HCT116 (cell line): ENCODE measurements around the gene TCEA3. TPM values are rescaled to one million over a fixed set of nuclear protein-coding genes. Genes with fewer than 3 reads are reported as not detected.

Source experiments
- ATAC-seq: fragments of 200-7000 bp; cut with Tn5 transposase; 2 replicates; pipeline ENCODE4 v1.9.1; 2020; ENCODE audit warnings: mild to moderate bottlenecking, moderate library complexity
- BruUV-seq: library from RNA; stranded (reverse); fragments of 400-500 nt; replicated peaks from 2 replicates; lab custom pipeline; 2021; lab: Mats Ljungman, UMichigan
- CTCF ChIA-PET: fragments of 300-600 bp; sonication (Branson Sonifier 250); formaldehyde crosslinking; loops from one replicate; lab custom pipeline; 2021; ENCODE audit warnings: antibody characterized with exemption; lab: Charles Lee
- POLR2A ChIA-PET: fragments of 300-600, 350-600 bp; sonication (Branson Sonifier 250); formaldehyde crosslinking; loops from one replicate; lab custom pipeline; 2021; ENCODE audit warnings: antibody characterized with exemption; lab: Charles Lee
- RAD21 ChIA-PET, 2 experiments: fragments of 300-600 bp; sonication (Branson Sonifier 250); formaldehyde crosslinking; loops; one replicate each; lab custom pipeline; 2023; ENCODE audit warnings: low total read pairs in 2 of 2; ENCODE audit not compliant: uncharacterized antibody in 2 of 2, unreplicated experiment in 2 of 2, low non-redundant PET in 1 of 2; lab: Charles Lee
- DNase-seq: peaks from one replicate; pipeline ENCODE4 v3.0.0-alpha.2; 2010; ENCODE audit warnings: low read depth, low spot score
- H2AFZ ChIP-seq: fragments of 200-600 bp; shearing (Covaris generic), sonication (generic); 2 replicates; pipeline ENCODE4 v1.6.1; 2017; ENCODE audit warnings: low read depth, mixed run types, mixed read lengths, antibody characterized with exemption, low read length; ENCODE audit not compliant: poor library complexity, severe bottlenecking
- H3K27ac ChIP-seq: 2 replicates; pipeline ENCODE4 v1.5.1; 2012; ENCODE audit warnings: low read depth, low read length
- H3K27me3 ChIP-seq: fragments of 200-600 bp; sonication (generic); 2 replicates; pipeline ENCODE4 v1.6.1; 2016; ENCODE audit warnings: mixed run types, low read length, mixed read lengths; ENCODE audit not compliant: insufficient read depth
- H3K36me3 ChIP-seq, 2 experiments: fragments of 200-500 bp in 1 of 2; fragments of 200-600 bp in 1 of 2; sonication (Bioruptor generic) in 1 of 2; sonication (generic) in 1 of 2; 2 replicates each; pipeline versions ENCODE4 v1.5.1 to v1.6.1; 2014 to 2016; ENCODE audit warnings: low read length in 2 of 2, inconsistent platforms in 1 of 2, mixed read lengths in 1 of 2, mixed run types in 1 of 2; ENCODE audit not compliant: insufficient read depth in 2 of 2, control insufficient read depth in 1 of 2
- H3K4me1 ChIP-seq, 2 experiments: fragments of 200-600 bp in 1 of 2; sonication (generic) in 1 of 2; 2 replicates each; pipeline versions ENCODE4 v1.5.1 to v1.6.1; 2012 to 2017; ENCODE audit warnings: low read length in 2 of 2, inconsistent platforms in 1 of 2, mild to moderate bottlenecking in 1 of 2, mixed read lengths in 1 of 2, mixed run types in 1 of 2, moderate library complexity in 1 of 2; ENCODE audit not compliant: insufficient read depth in 2 of 2, control insufficient read depth in 1 of 2
- H3K4me2 ChIP-seq: fragments of 200-600 bp; sonication (generic); 2 replicates; pipeline ENCODE4 v1.6.1; 2017; ENCODE audit warnings: mixed run types, low read length, mixed read lengths
- H3K4me3 ChIP-seq, 2 experiments: fragments of 200-600 bp in 1 of 2; sonication (generic) in 1 of 2; replicated peaks in 1 of 2; 2 replicates each; pipeline ENCODE4 v1.5.1; 2011 to 2016; ENCODE audit warnings: low read length in 2 of 2, control low read depth in 1 of 2, low read depth in 1 of 2, mild to moderate bottlenecking in 1 of 2, mixed read lengths in 1 of 2, mixed run types in 1 of 2
- H3K79me2 ChIP-seq: fragments of 200-600 bp; sonication (generic); 2 replicates; pipeline ENCODE4 v1.6.1; 2017; ENCODE audit warnings: mild to moderate bottlenecking, mixed run types, low read length, moderate library complexity, mixed read lengths; ENCODE audit not compliant: insufficient read depth
- H3K9ac ChIP-seq: fragments of 200-600 bp; sonication (generic); 2 replicates; pipeline ENCODE4 v1.6.1; 2016; ENCODE audit warnings: low read length, mixed read lengths
- H3K9me2 ChIP-seq: fragments of 200-600 bp; sonication (generic), shearing (Covaris generic); 2 replicates; pipeline ENCODE4 v1.6.1; 2017; ENCODE audit warnings: mixed run types, mild to moderate bottlenecking, moderate library complexity; ENCODE audit not compliant: insufficient read depth
- H3K9me3 ChIP-seq, 2 experiments: fragments of 200-500 bp in 1 of 2; fragments of 200-600 bp in 1 of 2; sonication (Bioruptor generic) in 1 of 2; sonication (generic) in 1 of 2; 2 replicates each; pipeline ENCODE4 v1.6.1; 2014 to 2017; ENCODE audit warnings: low read length in 2 of 2, mixed read lengths in 2 of 2, inconsistent platforms in 1 of 2, low read depth in 1 of 2, mild to moderate bottlenecking in 1 of 2, mixed run types in 1 of 2, moderate library complexity in 1 of 2; ENCODE audit not compliant: control insufficient read depth in 1 of 2, insufficient read depth in 1 of 2
- H4K20me1 ChIP-seq: fragments of 200-600 bp; sonication (generic), shearing (Covaris generic); 2 replicates; pipeline ENCODE4 v1.6.1; 2017; ENCODE audit warnings: mixed run types, mild to moderate bottlenecking, moderate library complexity; ENCODE audit not compliant: insufficient read depth
- ATF3 ChIP-seq: IDR thresholded peaks from 2 replicates; pipeline ENCODE4 v1.6.1; 2012
- CBX3 ChIP-seq: IDR thresholded peaks from 2 replicates; pipeline ENCODE4 v1.6.1; 2012; ENCODE audit warnings: low read depth
- CEBPB ChIP-seq: IDR thresholded peaks from 2 replicates; pipeline ENCODE4 v1.6.1; 2012; ENCODE audit warnings: low read depth
- EGR1 ChIP-seq: IDR thresholded peaks from 2 replicates; pipeline ENCODE4 v1.6.1; 2012; ENCODE audit warnings: low read depth
- ELF1 ChIP-seq: IDR thresholded peaks from 2 replicates; pipeline ENCODE4 v1.6.1; 2012; ENCODE audit warnings: low read depth, borderline replicate concordance
- EZH2 ChIP-seq: fragments of 200-600 bp; sonication (generic); IDR thresholded peaks from 2 replicates; pipeline ENCODE4 v1.6.1; 2017; ENCODE audit warnings: antibody characterized with exemption, mixed run types
- JUND ChIP-seq: IDR thresholded peaks from 2 replicates; pipeline ENCODE4 v1.6.1; 2012
- POLR2A ChIP-seq: IDR thresholded peaks from 2 replicates; pipeline ENCODE4 v1.7.0; 2011; ENCODE audit warnings: borderline replicate concordance; ENCODE audit not compliant: insufficient read depth, insufficient read length; ENCODE audit errors: extremely low read depth
- POLR2AphosphoS5 ChIP-seq: IDR thresholded peaks from 2 replicates; pipeline ENCODE4 v1.6.1; 2011; ENCODE audit warnings: mild to moderate bottlenecking, low read depth, low read length, moderate library complexity
- RAD21 ChIP-seq: IDR thresholded peaks from 2 replicates; pipeline ENCODE4 v1.6.1; 2012; ENCODE audit warnings: low read depth, mild to moderate bottlenecking
- REST ChIP-seq: IDR thresholded peaks from 2 replicates; pipeline ENCODE4 v1.6.1; 2012; ENCODE audit warnings: low read depth
- SIN3A ChIP-seq: IDR thresholded peaks from 2 replicates; pipeline ENCODE4 v1.6.1; 2012; ENCODE audit warnings: low read depth
- YY1 ChIP-seq: IDR thresholded peaks from 2 replicates; pipeline ENCODE4 v1.6.1; 2011; ENCODE audit warnings: low read length, low read depth, moderate library complexity, mild to moderate bottlenecking; ENCODE audit not compliant: insufficient replicate concordance; ENCODE audit errors: extremely low read depth
- ZBTB33 ChIP-seq: IDR thresholded peaks from 2 replicates; pipeline ENCODE4 v1.6.1; 2011; ENCODE audit warnings: mild to moderate bottlenecking, low read length, moderate library complexity; ENCODE audit not compliant: insufficient replicate concordance; ENCODE audit errors: extremely low read depth
- ZFX ChIP-seq: fragments of 450-650 bp; IDR thresholded peaks from 2 replicates; pipeline ENCODE4 v1.6.1; 2017
- intact Hi-C: fragments of 100-400 bp; cut with micrococcal nuclease; formaldehyde crosslinking; loops from 2 replicates; pipeline ENCODE4 v1.10.0; 2022
- total RNA-seq: library from RNA; stranded (reverse); gene quantifications from one replicate; pipeline ENCODE4 v1.2.1, GENCODE V29; 2021; ENCODE audit not compliant: unreplicated experiment

The TCEA3 gene
- total RNA-seq, 1 experiment from 2014 or later, result 3.7 TPM

- Histone ChIP-seq H3K27me3 (no peaks in the 10 kb centered on the region), H3K27ac (no peak overlapping the region), H3K4me3 (no peak overlapping the region), H3K4me1 (peaks cover 7 to 20% of the 10 kb centered on the region in 2 experiments), H3K79me2 (no peaks in the 10 kb centered on the region), H2AFZ (no peak overlapping the region), H3K9me3 (no peaks in the 10 kb centered on the region), H3K4me2 (no peak overlapping the region), H4K20me1 (no peaks in the 10 kb centered on the region), H3K36me3 (no peaks in the 10 kb centered on the region), H3K9me2 (no peaks in the 10 kb centered on the region), H3K9ac (no peak overlapping the region)
- CTCF ChIA-PET, result no interaction called here
- ATAC-seq (no peak), DNase-seq (no peak)
- TF ChIP-seq EZH2 (no peak), POLR2A (no peak), ZFX (no peak), ELF1 (no peak), CBX3 (no peak), YY1 (no peak), CEBPB (no peak), EGR1 (no peak), SIN3A (no peak)
- POLR2A ChIA-PET, result no interaction called here
- no TSS peak for BruUV-seq
- intact Hi-C loops, result loop anchor here (10.0 kb wide), 1 partner anchor 434 kb away; the partner anchor contains the start of gene LACTBL1
- RAD21 ChIA-PET, result no interaction called here
Observed at GRCh38 chr1:23408797-23409290, 15.7 kb downstream of the TCEA3 start.

- H2AFZ ChIP-seq, result no peak overlapping the region
- H3K36me3 ChIP-seq, result no peaks in the 10 kb centered on the region
- ChIA-PET RAD21 (no interaction called here), POLR2A (no interaction called here), CTCF (no interaction called here)
- H3K4me3 ChIP-seq, result no peak overlapping the region
- no peak overlapping the region for H3K27ac ChIP-seq
- H3K4me2 ChIP-seq, result no peak overlapping the region
- no peaks in the 10 kb centered on the region for H3K27me3 ChIP-seq
- no TSS peak for BruUV-seq
- H3K79me2 ChIP-seq, result no peaks in the 10 kb centered on the region
- H3K9me3 ChIP-seq, result no peaks in the 10 kb centered on the region
- ATAC-seq, result no peak
- no peaks in the 10 kb centered on the region for H3K9me2 ChIP-seq
- no peak overlapping the region for H3K9ac ChIP-seq
- intact Hi-C loops, result loop anchor here (10.0 kb wide), 1 partner anchor 432 kb away; the partner anchor contains the start of gene LACTBL1
- DNase-seq, result no peak
- no peaks in the 10 kb centered on the region for H4K20me1 ChIP-seq
- peaks cover 22 to 37% of the 10 kb centered on the region in 2 experiments for H3K4me1 ChIP-seq
- TF ChIP-seq JUND (no peak), POLR2AphosphoS5 (no peak), POLR2A (no peak), YY1 (no peak), ELF1 (no peak), REST (no peak), RAD21 (no peak), ZBTB33 (no peak), ATF3 (no peak)
Observed at GRCh38 chr1:23407016-23407630, 17.4 kb downstream of the TCEA3 start.
